GM12892 (cell line): Measurements from ENCODE around the gene TUSC2.

Experiments
- POLR2A ChIP-seq: IDR thresholded peaks from 2 replicates; pipeline ENCODE4 v1.6.1; 2011; ENCODE audit warnings: low read depth, low read length, control low read depth
- POLR2AphosphoS5 ChIP-seq: IDR thresholded peaks from 2 replicates; pipeline ENCODE4 v1.6.1; 2011; ENCODE audit warnings: low read depth, low read length, control low read depth
- TAF1 ChIP-seq: IDR thresholded peaks from 2 replicates; pipeline ENCODE4 v1.6.1; 2011; ENCODE audit warnings: low read depth, mild to moderate bottlenecking, control low read depth, low read length, borderline replicate concordance

- TF ChIP-seq TAF1 (no peak), POLR2AphosphoS5 (peak; percentile 38; the same call in 1 of the 2 replicates), POLR2A (0 out of 2 replicates have a peak, but pooled peaks have one; percentile 19)
These were observed 12.7 kb upstream of the TUSC2 start, which contains the start of gene RASSF1 for GRCh38 chr3:50340448-50341329.
